ENCODE data around the gene TLR8. TPM values are rescaled to one million over a fixed set of nuclear protein-coding genes. Genes with fewer than 3 reads are reported as not detected.

The TLR8 gene
- total RNA-seq, 2 donors from 2014 or later, result 0.41 to 2.4 TPM

DNA sequence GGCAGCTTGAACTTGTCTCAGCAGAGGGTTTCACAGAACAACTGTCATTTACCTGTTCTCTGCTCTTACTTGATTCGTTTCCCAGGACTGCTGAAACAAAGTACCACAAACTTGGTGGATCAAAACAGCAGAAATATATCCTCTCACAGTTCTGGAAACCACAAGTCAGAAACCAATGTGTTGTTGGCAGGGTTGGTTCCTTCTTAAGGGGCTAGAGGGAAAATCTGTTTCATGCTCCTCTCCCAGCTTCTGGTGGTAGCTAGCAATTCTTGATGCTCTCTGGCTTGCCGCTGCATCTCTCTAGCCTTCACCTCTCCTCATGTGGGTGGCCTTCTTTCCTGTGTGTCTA, 4.7 kb downstream of the TLR8 start:
- H3K9me3 ChIP-seq, result no peaks in the 10 kb centered on the region
- TF ChIP-seq, protein P1, sequence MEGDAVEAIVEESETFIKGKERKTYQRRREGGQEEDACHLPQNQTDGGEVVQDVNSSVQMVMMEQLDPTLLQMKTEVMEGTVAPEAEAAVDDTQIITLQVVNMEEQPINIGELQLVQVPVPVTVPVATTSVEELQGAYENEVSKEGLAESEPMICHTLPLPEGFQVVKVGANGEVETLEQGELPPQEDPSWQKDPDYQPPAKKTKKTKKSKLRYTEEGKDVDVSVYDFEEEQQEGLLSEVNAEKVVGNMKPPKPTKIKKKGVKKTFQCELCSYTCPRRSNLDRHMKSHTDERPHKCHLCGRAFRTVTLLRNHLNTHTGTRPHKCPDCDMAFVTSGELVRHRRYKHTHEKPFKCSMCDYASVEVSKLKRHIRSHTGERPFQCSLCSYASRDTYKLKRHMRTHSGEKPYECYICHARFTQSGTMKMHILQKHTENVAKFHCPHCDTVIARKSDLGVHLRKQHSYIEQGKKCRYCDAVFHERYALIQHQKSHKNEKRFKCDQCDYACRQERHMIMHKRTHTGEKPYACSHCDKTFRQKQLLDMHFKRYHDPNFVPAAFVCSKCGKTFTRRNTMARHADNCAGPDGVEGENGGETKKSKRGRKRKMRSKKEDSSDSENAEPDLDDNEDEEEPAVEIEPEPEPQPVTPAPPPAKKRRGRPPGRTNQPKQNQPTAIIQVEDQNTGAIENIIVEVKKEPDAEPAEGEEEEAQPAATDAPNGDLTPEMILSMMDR (IDR thresholded peaks at IDR 0.05), result no peak
- H3K4me3 ChIP-seq, result no peak overlapping the region
- no peaks in the 10 kb centered on the region for H3K4me1 ChIP-seq
- no peaks in the 10 kb centered on the region for H3K27me3 ChIP-seq
- no peak overlapping the region for H3K27ac ChIP-seq
- H3K36me3 ChIP-seq, result no peaks in the 10 kb centered on the region
- DNase-seq (ENCODE audit: low spot score), result peak; percentile 23

DNA sequence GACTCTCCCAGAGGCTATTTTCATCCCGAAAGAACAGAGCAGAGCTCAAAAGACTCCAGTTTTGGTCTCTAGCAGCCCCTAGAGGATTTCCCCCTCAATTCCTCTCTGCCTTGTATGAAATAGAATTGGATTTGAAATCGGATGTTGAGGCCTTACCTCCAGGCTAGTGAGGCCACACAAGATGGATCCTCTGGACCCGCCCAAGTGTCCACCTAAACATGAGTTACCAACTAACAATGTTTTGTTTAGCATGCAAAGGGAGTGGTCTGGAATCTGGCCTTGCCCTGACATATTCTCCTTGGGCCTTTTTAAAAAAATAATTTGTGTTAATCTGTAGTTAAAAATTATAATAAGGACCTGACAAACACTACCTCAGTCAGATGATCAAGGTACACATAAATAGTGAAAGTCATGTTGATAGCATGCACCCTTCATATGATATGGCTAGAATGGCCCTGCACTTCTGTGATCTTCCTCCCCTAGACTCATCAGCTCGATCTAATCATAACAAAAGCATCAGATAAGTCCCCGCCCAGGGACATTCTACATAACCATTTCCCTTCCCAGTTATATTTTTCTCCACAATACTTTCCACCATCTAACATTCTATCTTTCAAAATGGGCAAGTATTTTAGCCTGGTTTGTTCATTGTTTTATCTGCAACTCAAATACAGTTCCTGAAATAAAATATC, 6.5 kb downstream of the TLR8 start:
- no peaks in the 10 kb centered on the region for H3K36me3 ChIP-seq
- H3K27ac ChIP-seq, result no peak overlapping the region
- TF ChIP-seq, protein P1 (IDR thresholded peaks at IDR 0.05), result no peak
- no peaks in the 10 kb centered on the region for H3K27me3 ChIP-seq
- DNase-seq (ENCODE audit: low spot score), result no peak
- H3K9me3 ChIP-seq, result no peaks in the 10 kb centered on the region
- H3K4me1 ChIP-seq, result no peaks in the 10 kb centered on the region
- no peak overlapping the region for H3K4me3 ChIP-seq

DNA sequence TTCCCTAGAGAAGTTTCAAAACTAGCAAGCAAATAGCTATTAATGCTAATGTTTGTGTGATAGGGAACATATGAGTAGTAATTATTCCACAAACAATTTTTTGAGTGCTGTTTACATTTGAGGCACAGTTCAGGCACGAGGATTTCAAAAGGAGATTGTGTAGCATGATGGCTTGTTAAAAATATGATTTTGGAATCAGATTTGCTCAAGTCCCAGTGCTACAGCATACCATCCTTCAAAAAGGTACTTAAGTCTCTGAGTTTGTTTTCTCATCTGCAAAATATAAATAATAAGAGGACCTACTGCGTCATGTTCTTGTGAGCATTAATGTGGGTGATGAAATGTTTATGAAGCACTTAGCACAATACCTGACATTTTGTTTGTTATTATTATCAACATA, 11.3 kb downstream of the TLR8 start:
- no peaks in the 10 kb centered on the region for H3K4me1 ChIP-seq
- H3K4me3 ChIP-seq, result no peak overlapping the region
- no peak overlapping the region for H3K27ac ChIP-seq
- no peaks in the 10 kb centered on the region for H3K36me3 ChIP-seq
- H3K27me3 ChIP-seq, result no peaks in the 10 kb centered on the region
- H3K9me3 ChIP-seq, result no peaks in the 10 kb centered on the region
- TF ChIP-seq, protein P1 (IDR thresholded peaks at IDR 0.05), result no peak
- no peak for DNase-seq (ENCODE audit: low spot score)

DNA sequence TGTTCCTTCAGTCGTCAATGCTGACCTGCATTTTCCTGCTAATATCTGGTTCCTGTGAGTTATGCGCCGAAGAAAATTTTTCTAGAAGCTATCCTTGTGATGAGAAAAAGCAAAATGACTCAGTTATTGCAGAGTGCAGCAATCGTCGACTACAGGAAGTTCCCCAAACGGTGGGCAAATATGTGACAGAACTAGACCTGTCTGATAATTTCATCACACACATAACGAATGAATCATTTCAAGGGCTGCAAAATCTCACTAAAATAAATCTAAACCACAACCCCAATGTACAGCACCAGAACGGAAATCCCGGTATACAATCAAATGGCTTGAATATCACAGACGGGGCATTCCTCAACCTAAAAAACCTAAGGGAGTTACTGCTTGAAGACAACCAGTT, 12.6 kb downstream of the TLR8 start:
- Histone ChIP-seq H3K9me3 (no peaks in the 10 kb centered on the region), H3K4me3 (no peak overlapping the region), H3K4me1 (no peaks in the 10 kb centered on the region), H3K27me3 (no peaks in the 10 kb centered on the region), H3K27ac (no peak overlapping the region), H3K36me3 (no peaks in the 10 kb centered on the region)
- TF ChIP-seq, protein P1 (IDR thresholded peaks at IDR 0.05), result no peak
- no peak for DNase-seq (ENCODE audit: low spot score)

DNA sequence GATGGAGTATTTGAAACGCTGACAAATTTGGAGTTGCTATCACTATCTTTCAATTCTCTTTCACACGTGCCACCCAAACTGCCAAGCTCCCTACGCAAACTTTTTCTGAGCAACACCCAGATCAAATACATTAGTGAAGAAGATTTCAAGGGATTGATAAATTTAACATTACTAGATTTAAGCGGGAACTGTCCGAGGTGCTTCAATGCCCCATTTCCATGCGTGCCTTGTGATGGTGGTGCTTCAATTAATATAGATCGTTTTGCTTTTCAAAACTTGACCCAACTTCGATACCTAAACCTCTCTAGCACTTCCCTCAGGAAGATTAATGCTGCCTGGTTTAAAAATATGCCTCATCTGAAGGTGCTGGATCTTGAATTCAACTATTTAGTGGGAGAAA, 13.2 kb downstream of the TLR8 start:
- no peak for DNase-seq (ENCODE audit: low spot score)
- Histone ChIP-seq H3K4me1 (no peaks in the 10 kb centered on the region), H3K9me3 (no peaks in the 10 kb centered on the region), H3K36me3 (no peaks in the 10 kb centered on the region), H3K27ac (no peak overlapping the region), H3K4me3 (no peak overlapping the region), H3K27me3 (no peaks in the 10 kb centered on the region)
- TF ChIP-seq, protein P1 (IDR thresholded peaks at IDR 0.05), result no peak

DNA sequence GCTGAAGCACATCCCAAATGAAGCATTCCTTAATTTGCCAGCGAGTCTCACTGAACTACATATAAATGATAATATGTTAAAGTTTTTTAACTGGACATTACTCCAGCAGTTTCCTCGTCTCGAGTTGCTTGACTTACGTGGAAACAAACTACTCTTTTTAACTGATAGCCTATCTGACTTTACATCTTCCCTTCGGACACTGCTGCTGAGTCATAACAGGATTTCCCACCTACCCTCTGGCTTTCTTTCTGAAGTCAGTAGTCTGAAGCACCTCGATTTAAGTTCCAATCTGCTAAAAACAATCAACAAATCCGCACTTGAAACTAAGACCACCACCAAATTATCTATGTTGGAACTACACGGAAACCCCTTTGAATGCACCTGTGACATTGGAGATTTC, 14.6 kb downstream of the TLR8 start:
- Histone ChIP-seq H3K4me3 (no peak overlapping the region), H3K9me3 (no peaks in the 10 kb centered on the region), H3K4me1 (no peaks in the 10 kb centered on the region), H3K27me3 (no peaks in the 10 kb centered on the region), H3K36me3 (no peaks in the 10 kb centered on the region), H3K27ac (no peak overlapping the region)
- TF ChIP-seq, protein P1 (IDR thresholded peaks at IDR 0.05), result no peak
- no peak for DNase-seq (ENCODE audit: low spot score)

Data from right atrium auricular region (tissue), 2 donors.